ENCODE data around the gene KTI12. TPM values are rescaled to one million over a fixed set of nuclear protein-coding genes. Genes with fewer than 3 reads are reported as not detected.
"Not testable (repeated sequence)": the region's sequence is repeated elsewhere in the genome, so short reads cannot be mapped to it uniquely, and the experiment has no call there.

The KTI12 gene
- total RNA-seq, 2 experiments from 2014 or later = 16.4 to 16.8 TPM

DNA sequence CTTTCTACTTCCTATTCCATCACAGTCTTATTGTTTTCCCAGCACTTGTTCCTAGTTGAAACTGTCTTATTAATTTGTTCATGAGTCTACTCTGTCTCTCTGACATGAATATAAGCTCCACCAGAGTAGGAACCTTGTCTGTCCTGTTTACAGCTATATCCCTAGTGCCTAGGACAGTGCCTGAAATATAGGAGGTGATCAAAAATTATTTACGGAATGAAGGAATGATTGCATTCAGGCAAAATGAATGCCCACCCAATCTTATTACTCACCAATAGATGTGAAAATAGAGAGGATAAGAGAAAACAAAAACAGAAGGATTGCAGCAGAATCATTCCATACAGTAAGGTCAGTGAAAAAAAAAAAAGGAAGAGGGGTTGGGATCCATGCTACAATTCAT lies 20.3 kb upstream of the KTI12 start:
- Histone ChIP-seq H2AFZ (ENCODE audit: low read length) (no peak overlapping the region), H3K4me3 (ENCODE audit: low read depth, low read length, poor library complexity, severe bottlenecking) (peak overlapping the region; percentile 96), H3K4me2 (ENCODE audit: low read length) (peak overlapping the region; percentile 97), H3K9me3 (ENCODE audit: low read length) (no peaks in the 10 kb centered on the region), H3K79me2 (ENCODE audit: insufficient read depth, low read depth, low read length) (peaks cover 59% of the 10 kb centered on the region), H3K36me3 (ENCODE audit: insufficient read depth, low read length) (peaks cover 44% of the 10 kb centered on the region), H3K27ac (ENCODE audit: low read depth, low read length, poor library complexity, severe bottlenecking) (no peak overlapping the region), H4K20me1 (ENCODE audit: insufficient read depth, low read length) (peaks cover 25% of the 10 kb centered on the region; the same call in 1 of the 2 replicates), H3K9me2 (ENCODE audit: insufficient read depth, low read length) (no peaks in the 10 kb centered on the region), H3K4me1 (ENCODE audit: insufficient read depth, low read length, poor library complexity, severe bottlenecking) (peaks cover 28% of the 10 kb centered on the region)
- intact Hi-C loops (cut with micrococcal nuclease; ENCODE audit: unreplicated experiment) = loop anchor here (10.0 kb wide), 2 partner anchors 1271 to 1781 kb away; partner anchors contain the start of genes LRP8 and NDC1
- POLR2A ChIA-PET = interaction anchor here (0.6 to 0.8 kb wide), 3 partner anchors 12 to 633 kb away, joined by 3 read pairs; no protein-coding TSS in a partner anchor
- CTCF ChIA-PET (ENCODE audit: unreplicated experiment) = no interaction called here
- BruUV-seq (replicated peaks) = no TSS peak
- no peak for DNase-seq (ENCODE audit: low spot score)
- TF ChIP-seq, protein P1, sequence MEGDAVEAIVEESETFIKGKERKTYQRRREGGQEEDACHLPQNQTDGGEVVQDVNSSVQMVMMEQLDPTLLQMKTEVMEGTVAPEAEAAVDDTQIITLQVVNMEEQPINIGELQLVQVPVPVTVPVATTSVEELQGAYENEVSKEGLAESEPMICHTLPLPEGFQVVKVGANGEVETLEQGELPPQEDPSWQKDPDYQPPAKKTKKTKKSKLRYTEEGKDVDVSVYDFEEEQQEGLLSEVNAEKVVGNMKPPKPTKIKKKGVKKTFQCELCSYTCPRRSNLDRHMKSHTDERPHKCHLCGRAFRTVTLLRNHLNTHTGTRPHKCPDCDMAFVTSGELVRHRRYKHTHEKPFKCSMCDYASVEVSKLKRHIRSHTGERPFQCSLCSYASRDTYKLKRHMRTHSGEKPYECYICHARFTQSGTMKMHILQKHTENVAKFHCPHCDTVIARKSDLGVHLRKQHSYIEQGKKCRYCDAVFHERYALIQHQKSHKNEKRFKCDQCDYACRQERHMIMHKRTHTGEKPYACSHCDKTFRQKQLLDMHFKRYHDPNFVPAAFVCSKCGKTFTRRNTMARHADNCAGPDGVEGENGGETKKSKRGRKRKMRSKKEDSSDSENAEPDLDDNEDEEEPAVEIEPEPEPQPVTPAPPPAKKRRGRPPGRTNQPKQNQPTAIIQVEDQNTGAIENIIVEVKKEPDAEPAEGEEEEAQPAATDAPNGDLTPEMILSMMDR (conservative IDR thresholded peaks at IDR 0.05; ENCODE audit: low read length) = no peak
- TF ChIP-seq EZH2phosphoT487 (IDR thresholded peaks at IDR 0.05; ENCODE audit: borderline replicate concordance, low read depth, low read length) = no peak

DNA sequence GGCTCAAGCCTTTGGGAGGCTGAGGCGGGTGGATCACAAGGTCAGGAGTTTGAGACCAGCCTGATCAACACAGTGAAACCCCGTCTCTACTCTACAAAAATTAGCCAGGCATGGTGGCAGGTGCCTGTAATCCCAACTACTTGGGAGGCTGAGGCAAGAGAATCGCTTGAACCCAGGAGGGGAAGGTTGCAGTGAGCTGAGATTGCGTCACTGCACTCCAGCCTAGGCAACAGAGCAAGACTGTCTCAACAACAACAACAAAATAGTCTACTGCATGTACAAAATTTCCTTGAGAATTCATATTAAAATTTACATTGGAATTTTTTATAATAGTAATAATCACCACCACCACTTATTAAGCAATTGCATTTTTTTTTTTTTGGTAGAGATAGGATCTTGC lies 15.7 kb upstream of the KTI12 start:
- H3K9me2 ChIP-seq (ENCODE audit: insufficient read depth, low read length); CTCF ChIA-PET (ENCODE audit: unreplicated experiment); H3K27ac ChIP-seq (ENCODE audit: low read depth, low read length, poor library complexity, severe bottlenecking); H3K4me3 ChIP-seq (ENCODE audit: low read depth, low read length, poor library complexity, severe bottlenecking); H4K20me1 ChIP-seq (ENCODE audit: insufficient read depth, low read length); H3K4me2 ChIP-seq (ENCODE audit: low read length); H2AFZ ChIP-seq (ENCODE audit: low read length); H3K9me3 ChIP-seq (ENCODE audit: low read length); BruUV-seq (replicated peaks); DNase-seq (ENCODE audit: low spot score); intact Hi-C loops (cut with micrococcal nuclease; ENCODE audit: unreplicated experiment): not testable (repeated sequence)
- Histone ChIP-seq H3K79me2 (ENCODE audit: insufficient read depth, low read depth, low read length) (peaks cover 20% of the 10 kb centered on the region), H3K36me3 (ENCODE audit: insufficient read depth, low read length) (peaks cover 60% of the 10 kb centered on the region), H3K4me1 (ENCODE audit: insufficient read depth, low read length, poor library complexity, severe bottlenecking) (peaks cover 11% of the 10 kb centered on the region)
- POLR2A ChIA-PET = interaction anchor here (1.0 kb wide), 1 partner anchor 170 kb away, joined by 3 read pairs; no protein-coding TSS in a partner anchor

DNA sequence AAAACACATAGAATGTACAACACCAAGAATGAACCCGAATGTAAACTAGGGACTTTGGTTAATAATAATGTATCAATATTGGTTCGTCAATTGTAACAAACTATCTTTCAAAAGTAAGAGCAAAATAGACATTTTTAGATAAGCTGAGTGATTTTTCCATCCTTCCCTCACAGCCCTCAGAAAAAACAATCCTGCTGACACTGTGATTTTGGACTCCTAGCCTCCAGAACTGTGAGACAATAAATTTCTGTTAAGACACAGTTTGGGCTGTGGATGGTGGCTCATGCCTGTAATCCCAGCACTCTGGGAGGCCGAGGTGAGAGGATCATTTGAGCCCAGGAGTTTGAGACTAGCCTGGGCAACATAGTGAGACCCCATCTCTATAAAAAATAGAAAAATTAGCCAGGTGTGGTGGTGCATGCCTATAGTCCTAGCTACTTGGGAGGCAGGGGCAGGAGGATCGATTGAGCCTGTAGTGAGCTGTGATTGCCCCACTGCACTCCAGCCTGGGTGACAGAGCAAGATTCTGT lies 12.1 kb upstream of the KTI12 start:
- H3K27ac ChIP-seq (ENCODE audit: low read depth, low read length, poor library complexity, severe bottlenecking); H3K9me2 ChIP-seq (ENCODE audit: insufficient read depth, low read length); BruUV-seq (replicated peaks); intact Hi-C loops (cut with micrococcal nuclease; ENCODE audit: unreplicated experiment); H3K4me2 ChIP-seq (ENCODE audit: low read length); H3K9me3 ChIP-seq (ENCODE audit: low read length); H2AFZ ChIP-seq (ENCODE audit: low read length); H3K4me1 ChIP-seq (ENCODE audit: insufficient read depth, low read length, poor library complexity, severe bottlenecking); H3K4me3 ChIP-seq (ENCODE audit: low read depth, low read length, poor library complexity, severe bottlenecking); H4K20me1 ChIP-seq (ENCODE audit: insufficient read depth, low read length); DNase-seq (ENCODE audit: low spot score): not testable (repeated sequence)
- H3K36me3 ChIP-seq (ENCODE audit: insufficient read depth, low read length) = peaks cover 60% of the 10 kb centered on the region
- CTCF ChIA-PET (ENCODE audit: unreplicated experiment) = interaction anchor here (0.6 kb wide), 1 partner anchor 10 kb away, joined by 3 read pairs; no protein-coding TSS in a partner anchor
- H3K79me2 ChIP-seq (ENCODE audit: insufficient read depth, low read depth, low read length) = peaks cover 22% of the 10 kb centered on the region; the same call in 1 of the 2 replicates
- POLR2A ChIA-PET = interaction anchor here (1.4 to 1.7 kb wide), 2 partner anchors 9 to 10 kb away, joined by 4 to 5 read pairs; partner anchors contain the start of gene BTF3L4

Data from OCI-LY7 (cell line).